Retinal pigment epithelial cell (primary cell): ENCODE data around the gene NETO2.
"Not testable (repeated sequence)": the region's sequence is repeated elsewhere in the genome, so short reads cannot be mapped to it uniquely, and the experiment has no call there.

ENCODE experiments used
- DNase-seq: peaks from one replicate; pipeline ENCODE4 v3.0.0-alpha.2; 2010; ENCODE audit warnings: low read depth
- H3K4me3 ChIP-seq: 2 replicates; pipeline ENCODE4 v1.5.1; 2011; ENCODE audit warnings: mild to moderate bottlenecking, low read length, control low read depth, moderate library complexity
- CTCF ChIP-seq: conservative IDR thresholded peaks from 2 replicates; pipeline ENCODE4 v1.5.1; 2011; ENCODE audit warnings: low read depth, low read length, control low read depth, inconsistent platforms

Gene NETO2

GRCh38 chr16:47142486-47142820, 1.3 kb downstream of the NETO2 start:
- TF ChIP-seq CTCF, result peak; percentile 1
- DNase-seq, result no peak
- H3K4me3 ChIP-seq, result peak overlapping the region; percentile 76

- H3K4me3 ChIP-seq, result peak overlapping the region; percentile 76
- DNase-seq, result peak; percentile 69
- TF ChIP-seq CTCF, result peak; percentile 97
Measured at GRCh38 chr16:47141773-47142485, 1.8 kb downstream of the NETO2 start.

- TF ChIP-seq CTCF, result no peak
- no peak overlapping the region for H3K4me3 ChIP-seq
Measured at GRCh38 chr16:47140686-47141085, 3.1 kb downstream of the NETO2 start.

GRCh38 chr16:47139561-47140185, 4.1 kb downstream of the NETO2 start:
- DNase-seq, result no peak
- no peak overlapping the region for H3K4me3 ChIP-seq
- no peak for TF ChIP-seq CTCF

More at GRCh38 chr16:47140686-47141085, 3.1 kb downstream of the NETO2 start:
- DNase-seq, result no peak

GRCh38 chr16:47137925-47138324, 5.8 kb downstream of the NETO2 start:
- H3K4me3 ChIP-seq, DNase-seq: not testable (repeated sequence)

- no peak for DNase-seq
- TF ChIP-seq CTCF, result no peak
Measured at GRCh38 chr16:47136099-47136842, 7.5 kb downstream of the NETO2 start.

GRCh38 chr16:47134550-47134949, 9.2 kb downstream of the NETO2 start:
- H3K4me3 ChIP-seq, result no peak overlapping the region
- no peak for DNase-seq
- TF ChIP-seq CTCF, result no peak

More at GRCh38 chr16:47136099-47136842, 7.5 kb downstream of the NETO2 start:
- no peak overlapping the region for H3K4me3 ChIP-seq
